Measurements from ENCODE around the gene ZDHHC17. TPM values are rescaled to one million over a fixed set of nuclear protein-coding genes. Genes with fewer than 3 reads are reported as not detected.

ZDHHC17 gene
- total and polyA plus RNA-seq, 2 of the 13 experiments (the other 11 are each of a cell fraction or from before 2014, with no cell fraction given) = 36.7 to 38.5 TPM

GRCh38 chr12:76787689-76788088, 23.8 kb downstream of the ZDHHC17 start:
- BruUV-seq (replicated peaks) = no TSS peak
- ChIA-PET POLR2A (no interaction called here), CTCF (ENCODE audit: low intra/inter-chr PET ratio, low total read pairs) (no interaction called here)
- TF ChIP-seq ZNF121 (CRISPR knock-in tag; IDR thresholded peaks at IDR 0.05) = peak; percentile 34; the same call in 1 of the 2 replicates
- TF ChIP-seq THRA (CRISPR knock-in tag; IDR thresholded peaks at IDR 0.05; ENCODE audit: borderline replicate concordance) = no peak
- TF ChIP-seq SMARCC2 (IDR thresholded peaks at IDR 0.05) = no peak
- TF ChIP-seq NFE2 (CRISPR knock-in tag; IDR thresholded peaks at IDR 0.05) = no peak
- no peak for TF ChIP-seq MXD4 (CRISPR knock-in tag; IDR thresholded peaks at IDR 0.05)
- TF ChIP-seq HNF1B (CRISPR knock-in tag; IDR thresholded peaks at IDR 0.05) = no peak
- no peak for TF ChIP-seq RBFOX2 (IDR thresholded peaks at IDR 0.05; ENCODE audit: low read depth, low read length)
- no peak for TF ChIP-seq PHF20 (CRISPR knock-in tag; IDR thresholded peaks at IDR 0.05)
- TF ChIP-seq ZNF12 (CRISPR knock-in tag; IDR thresholded peaks at IDR 0.05) = peak; percentile 96
- Histone ChIP-seq H3K79me2 (ENCODE audit: insufficient read depth, low read length) (peaks cover 37% of the 10 kb centered on the region), H3K36me3 (replicated peaks in 1 of 2; ENCODE audit: control insufficient read depth in 1 of 2, insufficient read depth in 2 of 2, low read length in 2 of 2) (no peaks in the 10 kb centered on the region), H2AFZ (ENCODE audit: low read length) (no peak overlapping the region), H3K4me1 (ENCODE audit: insufficient read depth, low read length) (peaks cover 14% of the 10 kb centered on the region; the same call in 1 of the 2 replicates), H3K27ac (ENCODE audit: extremely low read length, insufficient read depth, low read length) (no peak overlapping the region), H3K9ac (ENCODE audit: insufficient read depth, low read depth, low read length) (no peak overlapping the region), H3K27me3 (ENCODE audit: control insufficient read depth in 1 of 2, insufficient read depth in 2 of 2, low read length in 2 of 2) (no peaks in the 10 kb centered on the region), H4K20me1 (ENCODE audit: insufficient read depth, low read length) (peaks cover 13% of the 10 kb centered on the region), H3K4me2 (ENCODE audit: low read depth, low read length) (no peak overlapping the region), H3K4me3 (replicated peaks in 1 of 3; ENCODE audit: insufficient read depth in 1 of 3, low read depth in 2 of 3, low read length in 3 of 3) (no peak overlapping the region), H3K9me3 (ENCODE audit: low read length) (no peaks in the 10 kb centered on the region)
- 100% methylated on average over 2 of the region's 2 CpGs for WGBS (ENCODE audit: low lambda C conversion rate)
- no peak for DNase-seq (ENCODE audit: low spot score)
- no peak for ATAC-seq
- intact Hi-C loops (cut with micrococcal nuclease; ENCODE audit: unreplicated experiment) = no loop called here
- FAIRE-seq = no peak
- in situ Hi-C loops (cut with HindIII; ENCODE audit: extremely low pct_ligation_motif_present, low pct_unique_long_range_greater_than_20kb) = no loop called here

All from HepG2 (cell line).